ENCODE results near the gene CDHR1. TPM values are rescaled to one million over a fixed set of nuclear protein-coding genes. Genes with fewer than 3 reads are reported as not detected.

Gene CDHR1
- total RNA-seq (2021) = 6.4 and 6.6 TPM in 2 replicates
- long read RNA-seq, full-length matches to known transcripts = 4 of 13 reads
- long read RNA-seq, partial matches to known transcripts = 3 of 13 reads
- long read RNA-seq, other reads (novel, unspliced or antisense) = 6 of 13 reads

GRCh38 chr10:84194424-84195043, at the start of gene CDHR1:
TSS of gene CDHR1 (plus strand) at chr10:84194537. CDS start at chr10:84194761, 224 bp downstream.
- Histone ChIP-seq H3K14ac (ENCODE audit: insufficient read depth, low read length) (peak within 1 kb of the TSS; percentile 58; the same call in 1 of the 2 replicates), H2BK20ac (ENCODE audit: low read depth, low read length, poor library complexity, severe bottlenecking) (no peak within 1 kb of the TSS), H3K23me2 (ENCODE audit: insufficient read length, low read depth, low read length, poor library complexity, severe bottlenecking) (peaks cover 12% of the 10 kb centered on the region), H3K18ac (ENCODE audit: insufficient read length, low read depth, low read length) (no peak within 1 kb of the TSS), H3T11ph (ENCODE audit: low read length) (no peak within 1 kb of the TSS), H4K5ac (ENCODE audit: insufficient read length, low read depth, low read length) (no peak within 1 kb of the TSS), H2AK5ac (ENCODE audit: insufficient read length, low read length) (no peak within 1 kb of the TSS), H4K91ac (ENCODE audit: insufficient read length, low read depth, low read length) (no peak within 1 kb of the TSS), H2BK5ac (ENCODE audit: insufficient read length, low read length) (no peak within 1 kb of the TSS), H4K20me1 (ENCODE audit: control insufficient read depth, insufficient read depth, insufficient read length) (no peaks in the 10 kb centered on the region), H2BK15ac (ENCODE audit: low read depth, low read length) (no peak within 1 kb of the TSS; the same call in 1 of the 2 replicates), H3K4ac (ENCODE audit: low read depth, low read length) (no peak within 1 kb of the TSS), H3K79me1 (ENCODE audit: insufficient read depth, low read depth, low read length, poor library complexity, severe bottlenecking) (no peaks in the 10 kb centered on the region), H3K79me2 (ENCODE audit: insufficient read depth, low read length) (no peaks in the 10 kb centered on the region), H3K56ac (ENCODE audit: insufficient read length, low read depth, low read length) (no peak within 1 kb of the TSS), H3K4me2 (ENCODE audit: insufficient read depth, insufficient read length, low read length) (peak within 1 kb of the TSS; percentile 75), H3K9ac (ENCODE audit: extremely low read depth, insufficient read length, low read length) (peak within 1 kb of the TSS; percentile 46), H3K23ac (ENCODE audit: insufficient read length, low read depth, low read length) (no peak within 1 kb of the TSS), H3K27me3 (ENCODE audit: insufficient read depth, low read length) (peaks cover 17% of the 10 kb centered on the region), H3K9me3 (ENCODE audit: control insufficient read depth, low read depth, low read length) (no peaks in the 10 kb centered on the region), H4K8ac (replicated peaks; ENCODE audit: insufficient read length, low read depth, low read length) (no peak within 1 kb of the TSS), H2AFZ (ENCODE audit: low read length) (no peak within 1 kb of the TSS), H3K4me1 (ENCODE audit: insufficient read depth, low read length) (no peaks in the 10 kb centered on the region; the same call in 1 of the 2 replicates), H2BK12ac (ENCODE audit: insufficient read length, low read depth, low read length) (no peak within 1 kb of the TSS), H3K27ac (ENCODE audit: insufficient read length, low read depth, low read length) (no peak within 1 kb of the TSS), H2BK120ac (ENCODE audit: low read depth, low read length, poor library complexity, severe bottlenecking) (no peak within 1 kb of the TSS)
- Mint-ChIP-seq H3K27ac (no peak within 1 kb of the TSS; a peak in 1 of 7 replicates), H3K9me3 (no peaks in the 10 kb centered on the region), H3K4me1 (peaks cover 7 to 9% of the 10 kb centered on the region in 2 experiments), H3K36me3 (ENCODE audit: insufficient read depth in 1 of 3, low read depth in 3 of 3) (peaks cover 0 to 2% (median 0%) of the 10 kb centered on the region in 3 experiments; a peak in 3 of 7 replicates), H3K27me3 (ENCODE audit: low read depth) (peaks cover 64% of the 10 kb centered on the region), H3K4me3 (peak within 1 kb of the TSS; percentile 64 to 82)
- no CpG with 5 or more reads among the region's 61 CpGs for WGBS (ENCODE audit: extremely low coverage, insufficient read length, low lambda C conversion rate)
- peak; percentile 82 for DNase-seq
- TF ChIP-seq, protein P1, sequence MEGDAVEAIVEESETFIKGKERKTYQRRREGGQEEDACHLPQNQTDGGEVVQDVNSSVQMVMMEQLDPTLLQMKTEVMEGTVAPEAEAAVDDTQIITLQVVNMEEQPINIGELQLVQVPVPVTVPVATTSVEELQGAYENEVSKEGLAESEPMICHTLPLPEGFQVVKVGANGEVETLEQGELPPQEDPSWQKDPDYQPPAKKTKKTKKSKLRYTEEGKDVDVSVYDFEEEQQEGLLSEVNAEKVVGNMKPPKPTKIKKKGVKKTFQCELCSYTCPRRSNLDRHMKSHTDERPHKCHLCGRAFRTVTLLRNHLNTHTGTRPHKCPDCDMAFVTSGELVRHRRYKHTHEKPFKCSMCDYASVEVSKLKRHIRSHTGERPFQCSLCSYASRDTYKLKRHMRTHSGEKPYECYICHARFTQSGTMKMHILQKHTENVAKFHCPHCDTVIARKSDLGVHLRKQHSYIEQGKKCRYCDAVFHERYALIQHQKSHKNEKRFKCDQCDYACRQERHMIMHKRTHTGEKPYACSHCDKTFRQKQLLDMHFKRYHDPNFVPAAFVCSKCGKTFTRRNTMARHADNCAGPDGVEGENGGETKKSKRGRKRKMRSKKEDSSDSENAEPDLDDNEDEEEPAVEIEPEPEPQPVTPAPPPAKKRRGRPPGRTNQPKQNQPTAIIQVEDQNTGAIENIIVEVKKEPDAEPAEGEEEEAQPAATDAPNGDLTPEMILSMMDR (conservative IDR thresholded peaks at IDR 0.05) = no peak

Data from H9 (cell line).